ENCODE data around the gene DOCK9. TPM values are rescaled to one million over a fixed set of nuclear protein-coding genes. Genes with fewer than 3 reads are reported as not detected.

The DOCK9 gene
- total RNA-seq, 1 donor from 2014 or later, result 88.4 TPM

GRCh38 chr13:98772794-98773452, 204.9 kb downstream of the DOCK9 start:
- intact Hi-C loops (cut with DNase I), result no loop called here
- Histone ChIP-seq H3K4me1 (no peaks in the 10 kb centered on the region), H3K27me3 (no peaks in the 10 kb centered on the region), H3K4me3 (no peak overlapping the region), H3K36me3 (no peaks in the 10 kb centered on the region), H3K27ac (no peak overlapping the region), H3K9me3 (no peaks in the 10 kb centered on the region)
- TF ChIP-seq POLR2A (IDR thresholded peaks at IDR 0.05), result no peak
- no peak for TF ChIP-seq CTCF (IDR thresholded peaks at IDR 0.05)
- TF ChIP-seq POLR2AphosphoS5 (IDR thresholded peaks at IDR 0.05; ENCODE audit: insufficient read depth in 1 of 2, low read depth in 1 of 2), result no peak
- no peak for DNase-seq (ENCODE audit: extremely low spot score in 2 of 2)

GRCh38 chr13:98771838-98772611, 205.8 kb downstream of the DOCK9 start:
- no peaks in the 10 kb centered on the region for H3K4me1 ChIP-seq
- no peaks in the 10 kb centered on the region for H3K9me3 ChIP-seq
- intact Hi-C loops (cut with DNase I), result no loop called here
- no peak for TF ChIP-seq CTCF (IDR thresholded peaks at IDR 0.05)
- TF ChIP-seq POLR2AphosphoS5 (IDR thresholded peaks at IDR 0.05; ENCODE audit: insufficient read depth in 1 of 2, low read depth in 1 of 2), result no peak
- TF ChIP-seq POLR2A (IDR thresholded peaks at IDR 0.05), result no peak
- no peak overlapping the region for H3K27ac ChIP-seq
- no peak overlapping the region for H3K4me3 ChIP-seq
- no peaks in the 10 kb centered on the region for H3K27me3 ChIP-seq
- no peaks in the 10 kb centered on the region for H3K36me3 ChIP-seq
- DNase-seq (ENCODE audit: extremely low spot score in 2 of 2), result no peak

GRCh38 chr13:98769736-98770135, 208.1 kb downstream of the DOCK9 start:
- DNase-seq (ENCODE audit: extremely low spot score in 2 of 2), result no peak
- Histone ChIP-seq H3K27me3 (no peaks in the 10 kb centered on the region), H3K36me3 (no peaks in the 10 kb centered on the region), H3K4me1 (no peaks in the 10 kb centered on the region), H3K9me3 (no peaks in the 10 kb centered on the region), H3K27ac (no peak overlapping the region), H3K4me3 (no peak overlapping the region)
- intact Hi-C loops (cut with DNase I), result no loop called here
- TF ChIP-seq POLR2AphosphoS5 (IDR thresholded peaks at IDR 0.05; ENCODE audit: insufficient read depth in 1 of 2, low read depth in 1 of 2) (no peak), POLR2A (IDR thresholded peaks at IDR 0.05) (no peak), CTCF (IDR thresholded peaks at IDR 0.05) (no peak)

GRCh38 chr13:98768522-98768921, 209.3 kb downstream of the DOCK9 start:
- Histone ChIP-seq H3K4me3 (no peak overlapping the region), H3K9me3 (no peaks in the 10 kb centered on the region), H3K36me3 (no peaks in the 10 kb centered on the region), H3K27me3 (no peaks in the 10 kb centered on the region), H3K4me1 (no peaks in the 10 kb centered on the region), H3K27ac (no peak overlapping the region)
- TF ChIP-seq CTCF (IDR thresholded peaks at IDR 0.05) (no peak), POLR2A (IDR thresholded peaks at IDR 0.05) (no peak), POLR2AphosphoS5 (IDR thresholded peaks at IDR 0.05; ENCODE audit: insufficient read depth in 1 of 2, low read depth in 1 of 2) (no peak)
- intact Hi-C loops (cut with DNase I), result no loop called here
- no peak for DNase-seq (ENCODE audit: extremely low spot score in 2 of 2)

- Histone ChIP-seq H3K9me3 (no peaks in the 10 kb centered on the region), H3K27ac (no peak overlapping the region), H3K4me3 (no peak overlapping the region), H3K36me3 (no peaks in the 10 kb centered on the region), H3K27me3 (no peaks in the 10 kb centered on the region), H3K4me1 (no peaks in the 10 kb centered on the region)
- intact Hi-C loops (cut with DNase I), result no loop called here
- no peak for TF ChIP-seq POLR2A (IDR thresholded peaks at IDR 0.05)
- no peak for DNase-seq (ENCODE audit: extremely low spot score in 2 of 2)
Observed at GRCh38 chr13:98766697-98767096, 211.2 kb downstream of the DOCK9 start.
